ENCODE measurements around the gene TOMM40.

Gene TOMM40

DNA sequence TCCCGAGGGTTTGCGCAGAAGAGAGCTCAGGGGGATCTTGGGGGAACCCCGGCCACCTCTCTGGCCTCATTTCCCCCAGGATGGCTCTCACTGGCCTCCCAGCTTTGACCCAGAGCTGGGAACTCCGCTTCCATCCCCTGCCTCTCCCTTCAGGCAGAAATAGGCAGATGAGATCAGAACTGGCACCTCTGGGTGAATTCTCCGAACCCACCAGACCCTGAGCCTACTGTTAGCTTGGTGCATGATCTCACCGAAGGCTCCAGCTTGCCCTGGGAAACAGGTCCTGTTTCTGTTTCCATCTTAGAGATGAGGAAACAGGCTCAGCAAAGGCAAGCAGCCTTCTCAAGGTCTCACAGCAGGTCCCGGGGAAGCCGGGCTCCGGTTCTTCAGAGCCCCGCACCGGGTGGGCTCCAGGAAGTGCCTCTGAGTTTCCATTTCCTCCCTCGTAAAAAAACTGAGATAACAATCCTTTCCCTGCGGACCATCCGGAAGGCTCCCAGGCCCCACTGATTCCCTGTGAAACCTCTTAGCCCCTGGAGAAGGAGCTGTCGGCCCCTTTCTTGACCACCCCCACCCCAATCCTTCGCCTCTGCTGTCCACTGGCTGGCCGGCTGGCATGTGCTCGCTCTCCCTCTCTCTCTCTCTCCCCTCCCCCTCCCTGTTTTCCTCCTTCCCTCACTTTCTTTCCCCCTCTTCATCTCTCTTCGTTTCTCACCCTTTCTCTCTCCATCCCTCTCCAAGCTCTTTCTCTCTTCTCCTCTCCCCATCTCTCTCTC lies 42.8 kb upstream of the TOMM40 start:
- peak; percentile 58 to 61 for DNase-seq (ENCODE audit: low read depth in 2 of 2)
- TF ChIP-seq, protein P1, sequence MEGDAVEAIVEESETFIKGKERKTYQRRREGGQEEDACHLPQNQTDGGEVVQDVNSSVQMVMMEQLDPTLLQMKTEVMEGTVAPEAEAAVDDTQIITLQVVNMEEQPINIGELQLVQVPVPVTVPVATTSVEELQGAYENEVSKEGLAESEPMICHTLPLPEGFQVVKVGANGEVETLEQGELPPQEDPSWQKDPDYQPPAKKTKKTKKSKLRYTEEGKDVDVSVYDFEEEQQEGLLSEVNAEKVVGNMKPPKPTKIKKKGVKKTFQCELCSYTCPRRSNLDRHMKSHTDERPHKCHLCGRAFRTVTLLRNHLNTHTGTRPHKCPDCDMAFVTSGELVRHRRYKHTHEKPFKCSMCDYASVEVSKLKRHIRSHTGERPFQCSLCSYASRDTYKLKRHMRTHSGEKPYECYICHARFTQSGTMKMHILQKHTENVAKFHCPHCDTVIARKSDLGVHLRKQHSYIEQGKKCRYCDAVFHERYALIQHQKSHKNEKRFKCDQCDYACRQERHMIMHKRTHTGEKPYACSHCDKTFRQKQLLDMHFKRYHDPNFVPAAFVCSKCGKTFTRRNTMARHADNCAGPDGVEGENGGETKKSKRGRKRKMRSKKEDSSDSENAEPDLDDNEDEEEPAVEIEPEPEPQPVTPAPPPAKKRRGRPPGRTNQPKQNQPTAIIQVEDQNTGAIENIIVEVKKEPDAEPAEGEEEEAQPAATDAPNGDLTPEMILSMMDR (IDR thresholded peaks at IDR 0.05; ENCODE audit: low read depth, low read length), result no peak
- peak overlapping the region; percentile 69 to 85 for H3K4me3 ChIP-seq (replicated peaks in 1 of 2; ENCODE audit: low read depth in 2 of 2, low read length in 2 of 2)

DNA sequence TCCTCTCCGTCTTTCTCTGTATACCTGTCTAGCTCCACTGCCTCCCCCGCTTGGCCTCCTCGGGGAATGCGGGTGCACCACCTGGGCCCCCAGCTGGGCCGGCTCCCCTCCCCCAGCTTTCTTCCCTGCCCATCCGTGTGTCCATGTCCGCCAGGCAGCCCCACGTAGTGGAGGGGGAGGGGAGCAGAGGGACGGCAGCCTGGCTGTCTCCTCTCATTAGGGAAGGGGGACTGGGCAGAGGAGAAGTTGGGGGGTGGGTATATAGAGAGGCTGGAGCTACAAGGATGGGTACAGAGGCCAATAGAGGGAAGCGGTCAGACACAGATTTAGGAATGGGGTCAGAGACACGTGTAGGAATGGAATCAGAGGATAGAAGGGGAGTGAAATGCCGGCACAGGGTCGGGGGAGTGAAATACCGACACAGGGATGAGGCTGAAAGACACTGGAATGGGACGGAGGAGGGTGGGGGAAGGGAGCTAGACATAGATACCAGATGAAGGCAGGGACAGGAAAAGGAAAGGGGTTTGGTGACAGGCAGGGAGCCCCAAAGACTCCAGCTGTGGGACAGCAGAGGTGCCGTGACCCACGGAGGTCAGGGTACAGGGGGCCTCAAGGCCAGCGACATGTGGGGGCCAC lies 42.1 kb upstream of the TOMM40 start:
- DNase-seq (ENCODE audit: low read depth in 2 of 2), result no peak
- TF ChIP-seq, protein P1 (IDR thresholded peaks at IDR 0.05; ENCODE audit: low read depth, low read length), result no peak
- peak overlapping the region; percentile 69 to 85 for H3K4me3 ChIP-seq (replicated peaks in 1 of 2; ENCODE audit: low read depth in 2 of 2, low read length in 2 of 2)

DNA sequence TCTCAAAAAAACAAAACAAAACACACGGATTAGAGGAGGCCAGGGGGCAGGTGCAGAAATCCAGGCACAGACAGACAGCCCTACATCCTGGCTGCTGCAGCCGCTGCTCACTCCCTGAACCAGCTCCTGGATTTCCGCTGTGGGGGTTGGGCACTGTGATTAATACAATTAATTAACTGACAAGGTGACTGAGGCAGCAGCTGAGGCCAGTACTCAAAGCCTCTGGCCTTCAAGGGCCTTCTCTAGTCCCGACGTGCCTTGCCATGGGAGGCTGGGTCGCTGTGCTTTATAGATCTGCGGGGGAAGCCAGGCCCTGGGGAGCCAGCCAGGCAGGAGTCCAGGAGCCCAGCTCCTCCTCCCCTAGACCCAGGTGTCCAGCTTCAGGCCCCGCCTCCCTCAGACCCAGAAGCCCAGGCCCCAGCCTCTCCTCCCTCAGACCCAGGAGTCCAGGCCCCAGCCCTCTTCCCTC lies 40.4 kb upstream of the TOMM40 start:
- no peak for DNase-seq (ENCODE audit: low read depth in 2 of 2)
- no peak overlapping the region for H3K4me3 ChIP-seq (replicated peaks in 1 of 2; ENCODE audit: low read depth in 2 of 2, low read length in 2 of 2)
- TF ChIP-seq, protein P1 (IDR thresholded peaks at IDR 0.05; ENCODE audit: low read depth, low read length), result no peak

DNA sequence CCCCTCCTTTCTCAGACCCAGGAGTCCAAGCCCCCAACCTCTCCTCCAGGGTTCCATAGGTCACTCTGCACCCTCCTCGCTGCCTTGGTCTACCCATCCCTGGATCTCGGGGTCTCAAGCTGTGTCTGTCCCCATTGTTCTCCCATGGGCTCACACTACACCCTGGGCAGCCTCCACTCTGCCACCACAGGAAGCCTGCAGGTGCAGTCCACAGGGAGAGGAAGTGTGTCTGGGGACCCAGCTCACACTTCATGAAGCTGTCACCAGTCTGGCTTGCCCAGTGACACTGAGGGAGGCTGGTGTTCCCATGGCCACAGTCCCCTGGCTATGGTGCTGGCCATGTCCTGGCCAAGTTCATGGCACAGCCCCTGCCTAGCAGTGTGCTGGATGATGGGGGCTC lies 39.6 kb upstream of the TOMM40 start:
- TF ChIP-seq, protein P1 (IDR thresholded peaks at IDR 0.05; ENCODE audit: low read depth, low read length), result no peak
- DNase-seq (ENCODE audit: low read depth in 2 of 2), result no peak
- H3K4me3 ChIP-seq (replicated peaks in 1 of 2; ENCODE audit: low read depth in 2 of 2, low read length in 2 of 2), result no peak overlapping the region

DNA sequence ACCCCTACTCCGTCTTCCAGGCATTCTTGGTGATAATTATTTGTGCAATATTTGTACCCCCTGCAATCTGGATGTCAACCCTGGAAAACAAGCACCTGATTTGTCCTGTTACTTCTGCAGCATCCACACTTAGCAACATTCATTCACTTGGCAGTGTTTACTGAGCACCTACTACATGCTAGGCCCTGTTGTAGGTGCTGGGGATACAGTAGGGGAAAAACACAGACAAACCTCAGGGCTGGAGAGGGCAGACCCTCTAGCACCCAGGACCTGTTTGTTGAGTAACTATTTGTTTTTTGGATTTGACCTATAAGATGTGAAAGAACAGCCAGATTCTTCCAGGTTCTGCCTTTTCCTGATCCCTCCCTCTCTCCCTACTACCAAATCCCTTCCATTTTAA lies 35.4 kb upstream of the TOMM40 start:
- TF ChIP-seq, protein P1 (IDR thresholded peaks at IDR 0.05; ENCODE audit: low read depth, low read length), result no peak
- no peak for DNase-seq (ENCODE audit: low read depth in 2 of 2)
- no peak overlapping the region for H3K4me3 ChIP-seq (replicated peaks in 1 of 2; ENCODE audit: low read depth in 2 of 2, low read length in 2 of 2)

DNA sequence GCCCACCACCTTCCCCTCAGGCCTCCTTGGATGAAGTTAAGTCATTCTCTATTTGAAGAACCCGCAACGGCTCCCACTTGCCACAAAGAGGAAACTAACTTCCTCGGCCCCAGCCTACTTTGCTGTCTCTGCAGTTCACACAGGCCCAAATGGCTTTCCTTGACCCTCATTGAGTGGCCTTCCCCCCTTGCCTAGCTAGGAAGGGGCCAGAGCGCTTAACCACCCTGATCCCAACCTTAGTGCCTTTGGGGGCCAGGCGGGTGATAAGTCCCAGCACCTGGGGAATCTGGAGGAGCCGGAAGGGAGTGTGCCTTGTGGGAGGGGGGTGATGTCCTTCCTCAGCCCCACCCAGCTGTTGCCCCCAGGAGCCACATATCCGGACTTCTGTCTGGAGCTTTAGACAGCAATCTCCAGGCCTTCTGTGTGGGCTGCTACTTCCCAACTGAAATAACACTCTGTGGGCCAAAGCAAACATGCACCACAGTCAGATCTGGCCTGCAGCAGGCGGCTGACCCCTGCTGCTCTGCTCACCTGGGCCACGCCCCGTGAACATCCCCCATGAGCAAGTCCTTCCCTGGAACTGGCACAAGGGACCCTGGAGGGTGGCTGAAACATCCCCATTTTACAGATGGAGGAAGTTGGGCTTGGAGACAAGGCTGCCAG lies 34.5 kb upstream of the TOMM40 start:
- TF ChIP-seq, protein P1 (IDR thresholded peaks at IDR 0.05; ENCODE audit: low read depth, low read length), result no peak
- H3K4me3 ChIP-seq (replicated peaks in 1 of 2; ENCODE audit: low read depth in 2 of 2, low read length in 2 of 2), result no peak overlapping the region
- peak in 1 of 2 donors; percentile 32 for DNase-seq (ENCODE audit: low read depth in 2 of 2)
